MM.1S (cell line): ENCODE results near the gene KIF16B.

Experiments
- DNase-seq: peaks from one replicate; pipeline ENCODE4 v3.0.0-alpha.2; 2015
- H2AFZ ChIP-seq: fragments of 300-600 bp; sonication (generic); 2 replicates; pipeline ENCODE4 v1.6.0; 2016; ENCODE audit warnings: antibody characterized with exemption, low read length
- H3F3A ChIP-seq: fragments of 300-600 bp; sonication (generic); 2 replicates; pipeline ENCODE4 v1.6.1; 2016; ENCODE audit warnings: mild to moderate bottlenecking, antibody characterized with exemption, low read length, moderate library complexity, mixed read lengths; ENCODE audit not compliant: insufficient read depth
- H3K27ac ChIP-seq: fragments of 300-600 bp; sonication (generic); 2 replicates; pipeline ENCODE4 v1.5.1; 2016; ENCODE audit warnings: mild to moderate bottlenecking, low read length
- H3K27me3 ChIP-seq: fragments of 300-600 bp; sonication (generic); replicated peaks from 2 replicates; pipeline ENCODE4 v1.6.0; 2016; ENCODE audit warnings: low read length; ENCODE audit not compliant: insufficient read depth
- H3K36me3 ChIP-seq: fragments of 300-600 bp; sonication (generic); replicated peaks from 2 replicates; pipeline ENCODE4 v1.6.1; 2016; ENCODE audit warnings: mild to moderate bottlenecking, low read length, mixed read lengths; ENCODE audit not compliant: insufficient read depth
- H3K4me1 ChIP-seq: fragments of 300-600 bp; sonication (generic); 2 replicates; pipeline ENCODE4 v1.6.1; 2016; ENCODE audit warnings: low read length, mixed read lengths
- H3K4me2 ChIP-seq: fragments of 300-600 bp; sonication (generic); 2 replicates; pipeline ENCODE4 v1.6.0; 2016; ENCODE audit warnings: low read depth, low read length
- H3K4me3 ChIP-seq: fragments of 300-600 bp; sonication (generic); 2 replicates; pipeline ENCODE4 v1.5.1; 2016; ENCODE audit warnings: low read length, mixed read lengths
- H3K79me2 ChIP-seq: fragments of 300-600 bp; sonication (generic); 2 replicates; pipeline ENCODE4 v1.6.1; 2016; ENCODE audit warnings: mixed run types, low read length, mixed read lengths
- H3K9ac ChIP-seq: fragments of 300-600 bp; sonication (generic); 2 replicates; pipeline ENCODE4 v1.6.1; 2016; ENCODE audit warnings: low read length, mixed read lengths
- H3K9me2 ChIP-seq: fragments of 300-600 bp; sonication (generic); replicated peaks from 2 replicates; pipeline ENCODE4 v1.6.1; 2016; ENCODE audit warnings: mild to moderate bottlenecking, low read length, mixed read lengths; ENCODE audit not compliant: insufficient read depth
- H3K9me3 ChIP-seq: fragments of 300-600 bp; sonication (generic); replicated peaks from 2 replicates; pipeline ENCODE4 v1.6.1; 2016; ENCODE audit warnings: mild to moderate bottlenecking, low read length, mixed read lengths; ENCODE audit not compliant: insufficient read depth
- H4K20me1 ChIP-seq: fragments of 300-600 bp; sonication (generic); 2 replicates; pipeline ENCODE4 v1.6.1; 2016; ENCODE audit warnings: mild to moderate bottlenecking, low read length, moderate library complexity, mixed read lengths; ENCODE audit not compliant: insufficient read depth
- CTCF ChIP-seq: fragments of 300-600 bp; sonication (generic); IDR thresholded peaks from 2 replicates; pipeline ENCODE4 v1.5.1; 2016; ENCODE audit warnings: antibody characterized with exemption, low read length, mixed read lengths
- EZH2 ChIP-seq: fragments of 300-600 bp; sonication (generic); optimal IDR thresholded peaks from 2 replicates; pipeline ENCODE3; 2017; ENCODE audit warnings: low read depth, mild to moderate bottlenecking, antibody characterized with exemption, low read length, mixed read lengths
- EZH2phosphoT487 ChIP-seq: fragments of 300-600 bp; sonication (generic); IDR thresholded peaks from 2 replicates; pipeline ENCODE4 v1.6.1; 2018; ENCODE audit warnings: antibody characterized with exemption, low read length

KIF16B gene

DNA sequence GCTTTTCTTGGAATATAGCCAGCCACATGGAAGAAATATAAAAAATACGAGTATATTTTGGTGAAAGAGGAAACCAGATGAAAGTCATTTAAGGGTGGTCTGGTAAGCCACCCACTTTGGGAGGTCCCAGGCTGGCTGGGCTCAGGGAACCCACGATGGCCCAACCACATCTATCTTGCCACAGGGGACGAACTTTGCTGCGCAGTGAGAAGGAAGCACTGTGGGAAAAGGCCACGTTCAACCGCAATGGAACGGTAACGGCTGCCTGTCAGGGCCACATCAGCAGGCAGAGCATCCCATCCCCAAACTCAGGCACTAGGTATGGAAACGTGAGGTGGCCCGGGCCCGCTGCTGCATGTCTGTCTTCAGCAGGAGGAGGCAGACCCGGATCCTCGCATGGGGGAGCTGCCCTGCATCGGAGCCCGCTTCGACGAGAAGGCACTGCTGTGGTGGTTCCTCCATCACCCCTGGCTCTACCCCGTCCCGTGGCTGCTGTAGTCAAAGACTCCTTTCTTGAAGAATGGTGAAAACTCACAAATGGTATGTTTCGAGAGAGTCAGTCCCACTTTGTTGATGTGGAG lies 300.4 kb downstream of the KIF16B start:
- H4K20me1 ChIP-seq = no peaks in the 10 kb centered on the region
- no peak overlapping the region for H3K4me3 ChIP-seq
- no peak overlapping the region for H3K4me2 ChIP-seq
- no peaks in the 10 kb centered on the region for H3K36me3 ChIP-seq
- H3K9me3 ChIP-seq = no peaks in the 10 kb centered on the region
- no peaks in the 10 kb centered on the region for H3K27me3 ChIP-seq
- H2AFZ ChIP-seq = no peak overlapping the region
- no peaks in the 10 kb centered on the region for H3K4me1 ChIP-seq
- no peak overlapping the region for H3K9ac ChIP-seq
- no peaks in the 10 kb centered on the region for H3K9me2 ChIP-seq
- no peak overlapping the region for H3K27ac ChIP-seq
- H3K79me2 ChIP-seq = no peaks in the 10 kb centered on the region
- TF ChIP-seq EZH2phosphoT487 (no peak), CTCF (no peak), EZH2 (no peak)
- H3F3A ChIP-seq = no peaks in the 10 kb centered on the region
- DNase-seq = no peak

DNA sequence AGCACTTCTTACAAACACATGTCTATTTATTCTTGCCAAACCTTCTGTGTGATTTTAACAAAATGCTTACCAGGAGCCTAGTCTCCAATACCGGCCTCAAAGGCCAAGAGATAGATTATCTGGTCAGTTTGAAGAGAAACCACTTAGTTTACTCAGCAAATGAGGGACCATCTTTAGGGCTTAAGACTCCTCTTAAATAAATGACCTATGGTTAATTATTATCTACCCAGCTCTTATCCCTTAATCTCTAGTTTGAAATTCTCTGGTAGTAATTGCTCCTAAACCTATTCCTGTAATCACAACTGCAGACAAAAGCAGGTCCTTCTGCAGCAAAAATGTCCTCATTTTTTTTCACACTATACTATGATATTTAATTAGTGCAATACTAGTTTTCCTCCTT lies 301.8 kb downstream of the KIF16B start:
- TF ChIP-seq EZH2phosphoT487 (no peak), EZH2 (no peak), CTCF (no peak)
- Histone ChIP-seq H3K36me3 (no peaks in the 10 kb centered on the region), H3K9ac (no peak overlapping the region), H3K27ac (no peak overlapping the region), H4K20me1 (no peaks in the 10 kb centered on the region), H3K79me2 (no peaks in the 10 kb centered on the region), H3K27me3 (no peaks in the 10 kb centered on the region), H3K4me3 (no peak overlapping the region), H2AFZ (no peak overlapping the region), H3K4me1 (no peaks in the 10 kb centered on the region), H3K4me2 (no peak overlapping the region), H3F3A (no peaks in the 10 kb centered on the region), H3K9me2 (no peaks in the 10 kb centered on the region), H3K9me3 (no peaks in the 10 kb centered on the region)
- no peak for DNase-seq

DNA sequence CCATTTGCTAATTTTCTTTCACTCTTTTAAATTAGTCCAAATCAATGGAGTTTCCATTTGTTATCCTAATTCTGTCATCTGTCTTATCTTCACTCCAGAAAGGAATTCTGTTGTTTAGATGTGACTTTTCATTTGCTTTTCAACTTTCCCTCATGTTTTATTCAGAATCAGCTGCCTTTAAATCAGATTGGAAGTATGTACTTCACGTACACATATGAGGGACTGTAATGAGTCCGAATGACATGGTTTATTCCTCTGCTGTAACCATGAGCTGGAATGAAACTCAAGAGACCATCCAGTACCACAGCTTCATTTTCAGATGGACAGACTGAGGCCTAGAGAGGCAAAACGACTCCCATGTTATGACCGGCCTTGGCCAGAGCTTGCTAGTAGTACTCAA lies 302.3 kb downstream of the KIF16B start:
- no peak overlapping the region for H3K9ac ChIP-seq
- H3K36me3 ChIP-seq = no peaks in the 10 kb centered on the region
- H2AFZ ChIP-seq = no peak overlapping the region
- H3K4me2 ChIP-seq = no peak overlapping the region
- no peaks in the 10 kb centered on the region for H3K27me3 ChIP-seq
- H3K9me3 ChIP-seq = no peaks in the 10 kb centered on the region
- no peaks in the 10 kb centered on the region for H3K79me2 ChIP-seq
- H3K9me2 ChIP-seq = no peaks in the 10 kb centered on the region
- DNase-seq = no peak
- no peaks in the 10 kb centered on the region for H3F3A ChIP-seq
- TF ChIP-seq EZH2 (no peak), CTCF (no peak), EZH2phosphoT487 (no peak)
- no peaks in the 10 kb centered on the region for H4K20me1 ChIP-seq
- H3K27ac ChIP-seq = no peak overlapping the region
- H3K4me1 ChIP-seq = no peaks in the 10 kb centered on the region
- H3K4me3 ChIP-seq = no peak overlapping the region
